MM.1S (cell line): Measurements from ENCODE around the gene JAGN1.
"Not testable (repeated sequence)": the region's sequence is repeated elsewhere in the genome, so short reads cannot be mapped to it uniquely, and the experiment has no call there.

Experiments
- DNase-seq: peaks from one replicate; pipeline ENCODE4 v3.0.0-alpha.2; 2015
- H2AFZ ChIP-seq: fragments of 300-600 bp; sonication (generic); 2 replicates; pipeline ENCODE4 v1.6.0; 2016; ENCODE audit warnings: antibody characterized with exemption, low read length
- H3F3A ChIP-seq: fragments of 300-600 bp; sonication (generic); 2 replicates; pipeline ENCODE4 v1.6.1; 2016; ENCODE audit warnings: mild to moderate bottlenecking, antibody characterized with exemption, low read length, moderate library complexity, mixed read lengths; ENCODE audit not compliant: insufficient read depth
- H3K27ac ChIP-seq: fragments of 300-600 bp; sonication (generic); 2 replicates; pipeline ENCODE4 v1.5.1; 2016; ENCODE audit warnings: mild to moderate bottlenecking, low read length
- H3K27me3 ChIP-seq: fragments of 300-600 bp; sonication (generic); replicated peaks from 2 replicates; pipeline ENCODE4 v1.6.0; 2016; ENCODE audit warnings: low read length; ENCODE audit not compliant: insufficient read depth
- H3K36me3 ChIP-seq: fragments of 300-600 bp; sonication (generic); replicated peaks from 2 replicates; pipeline ENCODE4 v1.6.1; 2016; ENCODE audit warnings: mild to moderate bottlenecking, low read length, mixed read lengths; ENCODE audit not compliant: insufficient read depth
- H3K4me1 ChIP-seq: fragments of 300-600 bp; sonication (generic); 2 replicates; pipeline ENCODE4 v1.6.1; 2016; ENCODE audit warnings: low read length, mixed read lengths
- H3K4me2 ChIP-seq: fragments of 300-600 bp; sonication (generic); 2 replicates; pipeline ENCODE4 v1.6.0; 2016; ENCODE audit warnings: low read depth, low read length
- H3K4me3 ChIP-seq: fragments of 300-600 bp; sonication (generic); 2 replicates; pipeline ENCODE4 v1.5.1; 2016; ENCODE audit warnings: low read length, mixed read lengths
- H3K79me2 ChIP-seq: fragments of 300-600 bp; sonication (generic); 2 replicates; pipeline ENCODE4 v1.6.1; 2016; ENCODE audit warnings: mixed run types, low read length, mixed read lengths
- H3K9ac ChIP-seq: fragments of 300-600 bp; sonication (generic); 2 replicates; pipeline ENCODE4 v1.6.1; 2016; ENCODE audit warnings: low read length, mixed read lengths
- H3K9me2 ChIP-seq: fragments of 300-600 bp; sonication (generic); replicated peaks from 2 replicates; pipeline ENCODE4 v1.6.1; 2016; ENCODE audit warnings: mild to moderate bottlenecking, low read length, mixed read lengths; ENCODE audit not compliant: insufficient read depth
- H3K9me3 ChIP-seq: fragments of 300-600 bp; sonication (generic); replicated peaks from 2 replicates; pipeline ENCODE4 v1.6.1; 2016; ENCODE audit warnings: mild to moderate bottlenecking, low read length, mixed read lengths; ENCODE audit not compliant: insufficient read depth
- H4K20me1 ChIP-seq: fragments of 300-600 bp; sonication (generic); 2 replicates; pipeline ENCODE4 v1.6.1; 2016; ENCODE audit warnings: mild to moderate bottlenecking, low read length, moderate library complexity, mixed read lengths; ENCODE audit not compliant: insufficient read depth
- CTCF ChIP-seq: fragments of 300-600 bp; sonication (generic); IDR thresholded peaks from 2 replicates; pipeline ENCODE4 v1.5.1; 2016; ENCODE audit warnings: antibody characterized with exemption, low read length, mixed read lengths
- EZH2 ChIP-seq: fragments of 300-600 bp; sonication (generic); optimal IDR thresholded peaks from 2 replicates; pipeline ENCODE3; 2017; ENCODE audit warnings: low read depth, mild to moderate bottlenecking, antibody characterized with exemption, low read length, mixed read lengths
- EZH2phosphoT487 ChIP-seq: fragments of 300-600 bp; sonication (generic); IDR thresholded peaks from 2 replicates; pipeline ENCODE4 v1.6.1; 2018; ENCODE audit warnings: antibody characterized with exemption, low read length

Gene JAGN1

GRCh38 chr3:9852528-9852927 is 37.9 kb upstream of the JAGN1 start:
- H3K4me2 ChIP-seq, result no peak overlapping the region
- H3K27me3 ChIP-seq, result no peaks in the 10 kb centered on the region
- no peak overlapping the region for H3K9ac ChIP-seq
- TF ChIP-seq CTCF (no peak), EZH2 (no peak), EZH2phosphoT487 (no peak)
- H3K79me2 ChIP-seq, result no peaks in the 10 kb centered on the region
- H3K9me3 ChIP-seq, result no peaks in the 10 kb centered on the region
- no peak overlapping the region for H2AFZ ChIP-seq
- H3K4me3 ChIP-seq, result no peak overlapping the region
- H3K27ac ChIP-seq, result no peak overlapping the region
- H3F3A ChIP-seq, result no peaks in the 10 kb centered on the region
- H4K20me1 ChIP-seq, result no peaks in the 10 kb centered on the region
- no peak for DNase-seq
- H3K9me2 ChIP-seq, result no peaks in the 10 kb centered on the region
- no peaks in the 10 kb centered on the region for H3K36me3 ChIP-seq
- H3K4me1 ChIP-seq, result no peaks in the 10 kb centered on the region

- H3K4me2 ChIP-seq, H3K36me3 ChIP-seq, H3K27me3 ChIP-seq, H3K79me2 ChIP-seq, H3K4me1 ChIP-seq, H3K9ac ChIP-seq, H4K20me1 ChIP-seq, H3K9me2 ChIP-seq, H3K27ac ChIP-seq, H2AFZ ChIP-seq, H3F3A ChIP-seq, H3K4me3 ChIP-seq, H3K9me3 ChIP-seq, DNase-seq: not testable (repeated sequence)
Observed at GRCh38 chr3:9854291-9854940, 36.0 kb upstream of the JAGN1 start.

GRCh38 chr3:9855594-9855993 is 34.8 kb upstream of the JAGN1 start:
- Histone ChIP-seq H3K36me3 (no peaks in the 10 kb centered on the region), H2AFZ (no peak overlapping the region), H3K9me3 (no peaks in the 10 kb centered on the region), H3K9ac (no peak overlapping the region), H3K9me2 (no peaks in the 10 kb centered on the region), H3K4me1 (no peaks in the 10 kb centered on the region), H3K4me2 (no peak overlapping the region), H4K20me1 (no peaks in the 10 kb centered on the region), H3K4me3 (no peak overlapping the region), H3F3A (no peaks in the 10 kb centered on the region), H3K27ac (no peak overlapping the region), H3K27me3 (no peaks in the 10 kb centered on the region), H3K79me2 (no peaks in the 10 kb centered on the region)
- DNase-seq, result no peak
- TF ChIP-seq CTCF (no peak), EZH2 (no peak), EZH2phosphoT487 (no peak)

GRCh38 chr3:9859530-9860025 is 30.8 kb upstream of the JAGN1 start:
- no peaks in the 10 kb centered on the region for H3K9me2 ChIP-seq
- no peak overlapping the region for H3K9ac ChIP-seq
- H4K20me1 ChIP-seq, result no peaks in the 10 kb centered on the region
- H3K4me2 ChIP-seq, result no peak overlapping the region
- H3K4me1 ChIP-seq, result no peaks in the 10 kb centered on the region
- no peak for DNase-seq
- H3K36me3 ChIP-seq, result no peaks in the 10 kb centered on the region
- no peak overlapping the region for H2AFZ ChIP-seq
- no peaks in the 10 kb centered on the region for H3K9me3 ChIP-seq
- no peak overlapping the region for H3K27ac ChIP-seq
- H3K79me2 ChIP-seq, result no peaks in the 10 kb centered on the region
- no peak for TF ChIP-seq EZH2
- no peak for TF ChIP-seq CTCF
- TF ChIP-seq EZH2phosphoT487, result no peak
- no peaks in the 10 kb centered on the region for H3F3A ChIP-seq
- no peak overlapping the region for H3K4me3 ChIP-seq
- H3K27me3 ChIP-seq, result no peaks in the 10 kb centered on the region
